Measurements from ENCODE around the gene WHRN.

The WHRN gene

GRCh38 chr9:114388357-114388682 lies 117.0 kb downstream of the WHRN start:
- Histone ChIP-seq H3K4me1 (ENCODE audit: control insufficient read depth, insufficient read depth, low read length, unreplicated experiment) (peaks cover 44% of the 10 kb centered on the region), H3K4me3 (ENCODE audit: low read depth, low read length) (peak overlapping the region; percentile 78), H2AFZ (ENCODE audit: low read length, unreplicated experiment) (peak overlapping the region; percentile 42), H3K36me3 (ENCODE audit: insufficient read depth, low read length) (no peaks in the 10 kb centered on the region), H3K79me2 (ENCODE audit: control insufficient read depth, insufficient read depth, low read length, unreplicated experiment) (peaks cover 24% of the 10 kb centered on the region), H3K27me3 (ENCODE audit: insufficient read depth, low read length) (no peaks in the 10 kb centered on the region), H3K27ac (ENCODE audit: low read depth, low read length) (peak overlapping the region; percentile 25; the same call in 1 of the 2 replicates)

DNA sequence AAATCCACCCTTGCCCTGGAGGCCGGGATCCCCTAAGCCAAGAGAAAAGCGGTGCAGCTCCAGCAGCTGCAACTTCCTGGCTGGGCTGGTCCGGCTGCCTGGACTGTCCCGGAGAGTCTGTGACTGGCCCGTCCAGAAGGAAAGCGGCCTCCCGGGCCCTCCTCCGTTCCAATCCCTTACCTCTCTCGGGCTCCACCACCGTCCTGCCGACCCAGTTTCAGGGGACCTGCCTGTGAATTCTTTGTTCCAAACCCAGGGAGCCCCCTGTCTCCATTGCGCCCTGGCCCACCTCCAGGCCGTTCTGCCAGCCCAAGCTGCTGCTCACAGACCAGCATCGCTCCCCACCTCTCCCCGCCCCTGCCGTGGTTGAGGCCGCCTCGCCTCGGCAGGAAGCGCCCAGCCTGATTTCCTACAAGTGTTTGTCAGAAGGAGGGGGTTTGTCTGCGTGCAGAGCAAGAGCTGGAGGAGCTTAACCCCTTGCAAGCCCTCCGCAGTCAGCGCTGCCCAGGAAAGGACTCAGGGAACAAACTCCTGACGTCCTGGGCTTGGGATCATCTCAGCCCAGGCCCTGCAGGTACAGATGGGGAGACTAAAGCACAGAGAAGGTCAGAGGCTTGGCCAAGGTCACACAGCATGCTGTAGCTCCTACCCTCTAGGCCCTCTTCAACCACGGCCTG lies 117.5 kb downstream of the WHRN start, which contains the start of gene AKNA:
AKNA (minus strand) TSS at position 303 of the 677 bp plus-strand sequence. CDS start 6,649 bp downstream, outside the sequence.
- peak within 1 kb of the TSS; percentile 25 for H3K27ac ChIP-seq (ENCODE audit: low read depth, low read length)
- H3K4me1 ChIP-seq (ENCODE audit: control insufficient read depth, insufficient read depth, low read length, unreplicated experiment), result peaks cover 50% of the 10 kb centered on the region
- peaks cover 29% of the 10 kb centered on the region for H3K79me2 ChIP-seq (ENCODE audit: control insufficient read depth, insufficient read depth, low read length, unreplicated experiment)
- peak within 1 kb of the TSS; percentile 78 for H3K4me3 ChIP-seq (ENCODE audit: low read depth, low read length)
- no peaks in the 10 kb centered on the region for H3K36me3 ChIP-seq (ENCODE audit: insufficient read depth, low read length)
- H3K27me3 ChIP-seq (ENCODE audit: insufficient read depth, low read length), result no peaks in the 10 kb centered on the region
- H2AFZ ChIP-seq (ENCODE audit: low read length, unreplicated experiment), result peak within 1 kb of the TSS; percentile 42

DNA sequence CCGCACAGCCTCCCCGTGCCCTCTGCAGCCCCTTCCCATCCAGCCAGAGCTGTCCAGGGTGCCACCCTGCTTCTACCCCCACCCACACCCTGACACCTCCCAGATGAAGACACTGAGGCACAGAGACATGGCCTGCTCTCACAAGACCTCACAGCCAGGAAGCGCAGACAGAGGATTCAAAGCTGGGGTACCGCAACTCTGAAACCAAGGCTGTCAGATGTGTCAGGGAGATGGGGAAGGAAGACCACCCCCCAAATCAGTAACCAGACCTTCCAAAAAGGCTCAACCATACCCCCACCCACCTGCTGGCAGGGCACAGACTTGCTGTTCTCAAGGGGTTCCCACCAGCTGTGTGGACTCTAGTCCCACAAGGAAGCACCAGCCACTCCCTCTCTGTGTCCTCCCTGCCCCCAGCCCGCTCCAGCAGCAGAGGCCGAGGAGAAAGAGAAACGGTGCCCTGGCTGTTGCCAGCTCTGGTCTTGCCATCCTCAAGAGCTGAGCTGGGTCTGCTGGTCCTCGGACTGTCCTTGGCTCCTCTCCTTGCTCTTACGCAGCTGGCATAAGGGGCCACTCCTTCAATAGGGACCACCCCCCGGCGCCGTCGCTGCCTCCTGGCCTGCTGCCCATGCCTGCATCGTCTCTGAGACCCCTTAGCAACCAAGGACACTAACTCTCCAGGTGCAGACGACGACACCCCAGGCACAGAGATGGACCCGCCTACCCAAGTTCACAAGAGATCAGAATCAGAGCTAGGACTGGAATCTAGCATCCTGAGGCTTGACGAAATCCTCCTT lies 118.2 kb downstream of the WHRN start:
- Histone ChIP-seq H3K27ac (ENCODE audit: low read depth, low read length) (peak overlapping the region; percentile 25), H2AFZ (ENCODE audit: low read length, unreplicated experiment) (peak overlapping the region; percentile 42), H3K4me1 (ENCODE audit: control insufficient read depth, insufficient read depth, low read length, unreplicated experiment) (peaks cover 55% of the 10 kb centered on the region), H3K27me3 (ENCODE audit: insufficient read depth, low read length) (no peaks in the 10 kb centered on the region), H3K4me3 (ENCODE audit: low read depth, low read length) (peak overlapping the region; percentile 78), H3K79me2 (ENCODE audit: control insufficient read depth, insufficient read depth, low read length, unreplicated experiment) (peaks cover 32% of the 10 kb centered on the region), H3K36me3 (ENCODE audit: insufficient read depth, low read length) (no peaks in the 10 kb centered on the region)

DNA sequence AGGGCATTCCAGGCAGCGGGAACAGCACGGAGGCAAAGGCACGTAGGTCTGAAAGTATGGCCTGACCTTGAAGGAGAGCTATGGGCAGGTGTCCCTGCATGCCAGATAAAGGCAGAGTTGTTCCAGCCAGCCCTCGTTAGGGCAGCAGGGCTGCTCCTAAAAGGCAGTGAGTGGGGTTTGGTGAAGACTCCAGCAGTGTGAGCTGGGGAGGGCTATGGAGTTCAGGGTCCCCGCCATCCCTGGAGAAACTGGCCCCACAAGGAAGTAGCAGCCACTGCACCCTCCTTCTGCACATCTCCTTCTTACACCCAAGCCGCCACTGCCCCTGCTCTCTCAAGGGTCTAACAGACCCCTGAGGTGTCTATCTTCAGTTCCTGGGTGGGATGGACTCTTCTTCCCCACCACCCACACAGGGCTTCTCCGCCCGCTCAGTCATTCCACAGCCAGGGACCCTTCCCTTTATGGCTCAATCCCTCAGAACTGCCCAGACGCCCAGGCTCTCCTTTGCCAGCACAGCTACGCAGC lies 118.8 kb downstream of the WHRN start:
- Histone ChIP-seq H2AFZ (ENCODE audit: low read length, unreplicated experiment) (no peak overlapping the region), H3K27ac (ENCODE audit: low read depth, low read length) (peak overlapping the region; percentile 66), H3K27me3 (ENCODE audit: insufficient read depth, low read length) (no peaks in the 10 kb centered on the region), H3K79me2 (ENCODE audit: control insufficient read depth, insufficient read depth, low read length, unreplicated experiment) (peaks cover 35% of the 10 kb centered on the region), H3K4me3 (ENCODE audit: low read depth, low read length) (peak overlapping the region; percentile 78), H3K36me3 (ENCODE audit: insufficient read depth, low read length) (no peaks in the 10 kb centered on the region), H3K4me1 (ENCODE audit: control insufficient read depth, insufficient read depth, low read length, unreplicated experiment) (peaks cover 55% of the 10 kb centered on the region)

DNA sequence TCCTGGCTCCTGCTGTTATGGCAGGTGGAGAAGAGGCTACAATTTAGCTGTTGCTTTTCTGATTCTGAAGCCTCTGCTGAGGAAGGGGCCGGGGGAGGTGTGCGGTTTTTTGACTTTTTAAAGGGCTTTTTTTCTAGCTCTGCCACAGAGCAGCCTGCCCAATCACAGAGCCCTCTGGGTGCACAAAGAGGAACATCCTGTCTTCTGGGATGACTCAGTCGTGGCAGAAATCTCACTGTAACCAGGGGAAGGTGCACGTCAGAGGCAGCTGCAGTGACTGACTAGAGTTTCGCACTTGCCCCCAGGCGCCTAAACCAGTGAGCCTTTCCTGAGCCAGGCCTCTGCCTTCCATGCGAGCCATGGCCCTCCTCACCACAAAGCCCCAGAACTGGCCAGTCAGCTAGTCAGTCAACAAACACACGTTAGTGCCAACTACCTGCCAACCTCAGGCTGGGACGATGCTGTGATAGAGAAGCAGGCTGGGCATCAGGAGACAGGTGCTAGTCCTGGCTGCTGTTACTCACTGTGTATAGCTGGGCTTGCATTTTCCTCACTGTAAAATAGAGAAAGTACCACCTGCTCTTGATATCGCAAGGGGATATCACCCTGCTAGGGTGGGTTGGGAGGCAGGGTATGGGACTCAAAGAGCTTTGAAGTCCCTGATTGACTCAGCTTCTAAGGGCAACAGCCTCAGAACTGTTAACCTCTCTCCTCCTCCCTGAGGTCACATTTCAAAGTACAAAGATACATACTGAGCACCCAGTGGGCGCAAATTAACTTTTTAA lies 119.7 kb downstream of the WHRN start:
- Histone ChIP-seq H3K36me3 (ENCODE audit: insufficient read depth, low read length) (no peaks in the 10 kb centered on the region), H2AFZ (ENCODE audit: low read length, unreplicated experiment) (no peak overlapping the region), H3K79me2 (ENCODE audit: control insufficient read depth, insufficient read depth, low read length, unreplicated experiment) (peaks cover 35% of the 10 kb centered on the region), H3K27ac (ENCODE audit: low read depth, low read length) (peak overlapping the region; percentile 82), H3K4me1 (ENCODE audit: control insufficient read depth, insufficient read depth, low read length, unreplicated experiment) (peaks cover 55% of the 10 kb centered on the region), H3K4me3 (ENCODE audit: low read depth, low read length) (peak overlapping the region; percentile 78), H3K27me3 (ENCODE audit: insufficient read depth, low read length) (no peaks in the 10 kb centered on the region)

GRCh38 chr9:114384836-114385396 lies 120.4 kb downstream of the WHRN start:
- Histone ChIP-seq H2AFZ (ENCODE audit: low read length, unreplicated experiment) (no peak overlapping the region), H3K79me2 (ENCODE audit: control insufficient read depth, insufficient read depth, low read length, unreplicated experiment) (peaks cover 35% of the 10 kb centered on the region), H3K27ac (ENCODE audit: low read depth, low read length) (peak overlapping the region; percentile 82), H3K36me3 (ENCODE audit: insufficient read depth, low read length) (0 out of 2 replicates have a peak, but pooled peaks cover 3% of the 10 kb centered on the region), H3K4me1 (ENCODE audit: control insufficient read depth, insufficient read depth, low read length, unreplicated experiment) (peaks cover 55% of the 10 kb centered on the region), H3K4me3 (ENCODE audit: low read depth, low read length) (peak overlapping the region; percentile 46), H3K27me3 (ENCODE audit: insufficient read depth, low read length) (no peaks in the 10 kb centered on the region)

DNA sequence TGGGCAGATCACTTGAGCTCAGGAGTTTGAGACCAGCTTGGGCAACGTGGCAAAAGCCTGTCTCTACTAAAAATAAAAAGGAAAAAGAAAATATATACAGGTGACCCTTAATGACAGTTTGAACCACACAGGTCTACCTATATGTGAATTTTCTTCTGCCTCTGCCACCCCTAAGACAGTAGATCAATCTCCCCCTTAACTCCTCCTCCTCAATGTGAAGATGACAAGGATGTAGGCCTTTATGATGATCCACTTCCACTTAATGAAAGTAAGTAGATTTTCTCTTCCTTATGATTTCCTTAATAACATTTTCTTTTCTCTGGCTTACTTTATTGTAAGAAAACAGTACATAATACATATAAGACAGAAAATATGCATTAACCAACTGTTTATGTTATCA lies 120.9 kb downstream of the WHRN start:
- Histone ChIP-seq H3K27ac (ENCODE audit: low read depth, low read length) (peak overlapping the region; percentile 82), H3K27me3 (ENCODE audit: insufficient read depth, low read length) (no peaks in the 10 kb centered on the region), H3K36me3 (ENCODE audit: insufficient read depth, low read length) (peaks cover 9% of the 10 kb centered on the region; the same call in 1 of the 2 replicates), H2AFZ (ENCODE audit: low read length, unreplicated experiment) (no peak overlapping the region), H3K4me1 (ENCODE audit: control insufficient read depth, insufficient read depth, low read length, unreplicated experiment) (peaks cover 55% of the 10 kb centered on the region), H3K79me2 (ENCODE audit: control insufficient read depth, insufficient read depth, low read length, unreplicated experiment) (peaks cover 35% of the 10 kb centered on the region), H3K4me3 (ENCODE audit: low read depth, low read length) (no peak overlapping the region)

DNA sequence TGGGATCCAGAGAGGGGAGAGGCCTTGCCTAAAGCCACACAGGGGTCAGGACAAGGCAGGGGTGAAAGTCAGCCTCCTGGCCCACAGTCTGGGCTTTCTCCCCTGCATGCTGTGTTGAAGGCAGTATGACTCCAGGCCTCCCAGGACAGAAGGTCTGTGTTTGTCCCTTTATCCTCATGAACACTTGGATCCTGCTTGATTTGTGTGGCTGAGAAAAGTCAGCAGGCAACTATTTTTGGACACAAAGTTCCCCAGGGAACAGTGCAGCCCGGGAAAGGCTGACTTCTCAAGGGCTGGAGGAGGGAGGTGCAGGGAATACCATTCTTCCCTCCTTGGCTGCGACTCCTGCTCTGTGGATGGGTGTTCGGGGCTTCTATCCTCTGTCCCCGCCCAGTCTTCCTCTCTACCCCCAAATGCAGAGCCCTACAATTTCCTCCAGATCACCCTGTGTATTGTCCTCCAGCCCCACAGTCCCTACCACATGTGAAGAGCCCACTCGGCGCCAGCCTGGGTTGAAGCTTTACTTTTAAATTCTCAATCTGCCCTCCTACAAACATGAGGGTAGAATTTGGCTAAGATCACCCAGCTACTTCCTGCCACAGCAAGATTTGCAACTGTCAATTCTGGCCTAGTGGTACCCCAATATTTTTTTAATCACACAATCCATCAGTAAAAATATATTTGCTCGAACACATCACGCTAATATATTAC lies 121.6 kb downstream of the WHRN start:
- H2AFZ ChIP-seq (ENCODE audit: low read length, unreplicated experiment), result peak overlapping the region; percentile 23
- H3K36me3 ChIP-seq (ENCODE audit: insufficient read depth, low read length), result peaks cover 11% of the 10 kb centered on the region; the same call in 1 of the 2 replicates
- H3K4me1 ChIP-seq (ENCODE audit: control insufficient read depth, insufficient read depth, low read length, unreplicated experiment), result peaks cover 54% of the 10 kb centered on the region
- H3K79me2 ChIP-seq (ENCODE audit: control insufficient read depth, insufficient read depth, low read length, unreplicated experiment), result peaks cover 35% of the 10 kb centered on the region
- H3K4me3 ChIP-seq (ENCODE audit: low read depth, low read length), result peak overlapping the region; percentile 50; the same call in 1 of the 2 replicates
- H3K27ac ChIP-seq (ENCODE audit: low read depth, low read length), result peak overlapping the region; percentile 82
- no peaks in the 10 kb centered on the region for H3K27me3 ChIP-seq (ENCODE audit: insufficient read depth, low read length)

DNA sequence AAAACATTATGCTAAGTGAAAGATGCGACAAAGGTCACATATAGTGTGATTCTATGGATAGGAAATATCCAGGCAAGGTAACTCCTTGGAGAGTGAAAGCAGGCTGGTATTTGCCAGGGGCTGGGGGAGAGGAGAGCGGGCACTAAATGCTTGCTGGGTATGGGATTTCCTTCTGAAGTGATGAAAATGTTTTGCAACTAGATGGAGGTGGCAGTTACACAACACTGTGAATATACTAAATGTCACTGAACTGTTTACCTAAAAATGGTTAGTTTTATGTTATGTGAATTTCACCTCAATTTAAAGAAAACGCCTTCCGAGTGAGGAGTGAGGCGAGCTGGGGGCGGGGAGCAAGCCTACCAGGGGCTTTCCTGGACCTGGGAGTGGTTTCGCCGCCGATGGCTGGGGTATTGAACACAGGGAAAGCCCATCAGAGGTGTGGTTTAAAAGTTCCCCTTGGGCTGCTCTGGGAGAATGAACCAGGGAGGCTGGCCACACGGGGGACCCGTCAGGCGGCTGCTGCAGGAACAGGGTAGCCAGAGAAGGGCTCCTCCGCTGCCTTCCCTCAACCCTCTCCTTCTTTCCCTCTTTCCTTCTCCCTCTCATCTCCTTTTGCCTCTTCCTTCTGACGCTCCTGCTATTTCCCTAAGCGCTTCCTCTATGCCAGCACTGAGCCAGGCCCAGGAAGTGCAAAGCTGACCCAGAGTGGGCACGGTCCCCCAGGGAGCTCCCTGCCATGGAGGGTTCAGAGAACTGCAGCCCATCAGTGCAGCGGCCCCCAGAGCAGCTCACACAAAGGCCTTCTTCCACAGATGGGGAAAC lies 122.4 kb downstream of the WHRN start:
- peaks cover 11% of the 10 kb centered on the region; the same call in 1 of the 2 replicates for H3K36me3 ChIP-seq (ENCODE audit: insufficient read depth, low read length)
- H3K79me2 ChIP-seq (ENCODE audit: control insufficient read depth, insufficient read depth, low read length, unreplicated experiment), result peaks cover 35% of the 10 kb centered on the region
- peaks cover 47% of the 10 kb centered on the region for H3K4me1 ChIP-seq (ENCODE audit: control insufficient read depth, insufficient read depth, low read length, unreplicated experiment)
- H3K27me3 ChIP-seq (ENCODE audit: insufficient read depth, low read length), result no peaks in the 10 kb centered on the region
- peak overlapping the region; percentile 23 for H2AFZ ChIP-seq (ENCODE audit: low read length, unreplicated experiment)
- peak overlapping the region; percentile 50; the same call in 1 of the 2 replicates for H3K4me3 ChIP-seq (ENCODE audit: low read depth, low read length)
- peak overlapping the region; percentile 82 for H3K27ac ChIP-seq (ENCODE audit: low read depth, low read length)

All from ACC112 (cell line).